GM12878 (cell line): ENCODE results near the gene COL4A2. TPM values are rescaled to one million over a fixed set of nuclear protein-coding genes. Genes with fewer than 3 reads are reported as not detected.

Experiments
- ATF7 ChIP-seq: fragments of 450-650 bp; IDR thresholded peaks from 2 replicates; pipeline ENCODE4 v1.6.1; 2016; ENCODE audit warnings: low read depth, mild to moderate bottlenecking
- BCL11A ChIP-seq: IDR thresholded peaks from 2 replicates; pipeline ENCODE4 v1.6.1; 2011; ENCODE audit warnings: low read depth, low read length
- BHLHE40 ChIP-seq, 2 experiments: fragments of 450-650 bp in 1 of 2; IDR thresholded peaks; 2 replicates each; pipeline ENCODE4 v1.6.1; 2011 to 2017; ENCODE audit warnings: low read depth in 2 of 2, borderline replicate concordance in 1 of 2, improper control_type of control experiment in 1 of 2, low read length in 1 of 2, mild to moderate bottlenecking in 1 of 2
- EED ChIP-seq: sonication (generic); IDR thresholded peaks from 2 replicates; pipeline ENCODE4 v1.6.1; 2016; ENCODE audit warnings: antibody characterized with exemption, low read depth
- EP300 ChIP-seq, 2 experiments: fragments of 150-350 bp in 1 of 2; IDR thresholded peaks; 2 replicates each; pipeline ENCODE4 v1.6.1; 2011 to 2012; ENCODE audit warnings: low read depth in 2 of 2, low read length in 2 of 2, borderline replicate concordance in 1 of 2, improper control_type of control experiment in 1 of 2, inconsistent platforms in 1 of 2; ENCODE audit not compliant: control insufficient read depth in 1 of 2
- FOXK2 ChIP-seq: fragments of 450-650 bp; IDR thresholded peaks from 2 replicates; pipeline ENCODE4 v1.6.1; 2017; ENCODE audit warnings: mild to moderate bottlenecking, moderate library complexity
- HDGF ChIP-seq: fragments of 450-650 bp; IDR thresholded peaks from 2 replicates; pipeline ENCODE4 v1.6.1; 2016; ENCODE audit warnings: antibody characterized with exemption
- IKZF2 ChIP-seq, 2 experiments: fragments of 450-650 bp; IDR thresholded peaks; 2 replicates each; pipeline ENCODE4 v1.6.1; 2017; ENCODE audit warnings: mild to moderate bottlenecking in 2 of 2, moderate library complexity in 2 of 2
- KAT2A ChIP-seq: conservative IDR thresholded peaks from 2 replicates; pipeline ENCODE4 v1.6.1; 2011; ENCODE audit warnings: low read depth, low read length; ENCODE audit not compliant: control insufficient read depth
- MXI1 ChIP-seq: fragments of 150-350 bp; IDR thresholded peaks from 2 replicates; pipeline ENCODE4 v1.6.1; 2011; ENCODE audit warnings: low read depth, mild to moderate bottlenecking, inconsistent platforms, low read length, improper control_type of control experiment
- RFX5 ChIP-seq: IDR thresholded peaks from 2 replicates; pipeline ENCODE4 v1.6.1; 2011; ENCODE audit warnings: low read depth, low read length, improper control_type of control experiment
- RUNX3 ChIP-seq: IDR thresholded peaks from 2 replicates; pipeline ENCODE4 v1.6.1; 2012; ENCODE audit warnings: low read length, inconsistent platforms
- SPI1 ChIP-seq: IDR thresholded peaks from 2 replicates; pipeline ENCODE4 v1.6.1; 2011; ENCODE audit warnings: low read depth, mild to moderate bottlenecking, low read length, moderate library complexity, borderline replicate concordance; ENCODE audit not compliant: insufficient read depth
- YBX1 ChIP-seq: fragments of 450-650 bp; IDR thresholded peaks from 2 replicates; pipeline ENCODE4 v1.6.1; 2016; ENCODE audit warnings: antibody characterized with exemption
- ZBTB11 ChIP-seq: fragments of 450-650 bp; formaldehyde crosslinking; IDR thresholded peaks from 2 replicates; pipeline ENCODE4 v1.5.0; 2022; ENCODE audit warnings: mild to moderate bottlenecking, missing genetic modification characterization
- polyA plus RNA-seq, 11 experiments: library from polyadenylated mRNA; depleted of rRNA in 4 of 11; unstranded in 6 of 11; stranded (reverse) in 5 of 11; fragments of >200 nt; fragmentation: Nextera tagmentation in 4 of 11; fragmentation: Illumina TruSeq in 1 of 11; extraction: Ambion mirVana in 4 of 11; extraction: Trizol in 1 of 11; gene quantifications; 1 replicate in 1 of 11; 2 replicates in 10 of 11; pipeline versions ENCODE4 v1.2.1 to v1.2.3, GENCODE V29; 2011 to 2016; ENCODE audit warnings: inconsistent platforms in 2 of 11, missing spikeins in 2 of 11, low read depth in 1 of 11
- total RNA-seq, 4 experiments: library from RNA; depleted of rRNA in 3 of 4; stranded (reverse); fragments of >200 nt in 3 of 4; fragmentation: Illumina TruSeq in 1 of 4; extraction: Trizol in 1 of 4; gene quantifications; 2 replicates each; pipeline versions ENCODE4 v1.2.1 to v1.2.3, GENCODE V29; 2013 to 2021
- TF ChIP-seq, protein P1 (sequence below): IDR thresholded peaks from 2 replicates; pipeline ENCODE4 v1.6.1; 2011; ENCODE audit warnings: low read depth, low read length, improper control_type of control experiment, borderline replicate concordance
- TF ChIP-seq, protein P2 (sequence below): IDR thresholded peaks from 2 replicates; pipeline ENCODE4 v1.6.1; 2012; ENCODE audit warnings: mild to moderate bottlenecking, low read depth, low read length
- TF ChIP-seq, protein P3 (sequence below): fragments of 450-650 bp; IDR thresholded peaks from 2 replicates; pipeline ENCODE4 v1.6.1; 2016; ENCODE audit warnings: mild to moderate bottlenecking

Gene COL4A2
- total and polyA plus RNA-seq, 10 of the 15 experiments (the other 5 are each of a cell fraction or from before 2014, with no cell fraction given), result 0.16 to 1.6 (median 0.62) TPM; not detected in 3

- TF ChIP-seq, protein P1, sequence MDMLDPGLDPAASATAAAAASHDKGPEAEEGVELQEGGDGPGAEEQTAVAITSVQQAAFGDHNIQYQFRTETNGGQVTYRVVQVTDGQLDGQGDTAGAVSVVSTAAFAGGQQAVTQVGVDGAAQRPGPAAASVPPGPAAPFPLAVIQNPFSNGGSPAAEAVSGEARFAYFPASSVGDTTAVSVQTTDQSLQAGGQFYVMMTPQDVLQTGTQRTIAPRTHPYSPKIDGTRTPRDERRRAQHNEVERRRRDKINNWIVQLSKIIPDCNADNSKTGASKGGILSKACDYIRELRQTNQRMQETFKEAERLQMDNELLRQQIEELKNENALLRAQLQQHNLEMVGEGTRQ, result peak; percentile 64; the same call in 1 of the 2 replicates
- TF ChIP-seq BCL11A (0 out of 2 replicates have a peak, but pooled peaks have one; percentile 24), EED (peak; percentile 72), FOXK2 (no peak), BHLHE40 (IDR thresholded peaks at IDR 0.05; ENCODE audit: borderline replicate concordance in 1 of 2, low read depth in 2 of 2, low read length in 1 of 2) (peak; percentile 54 to 56; a peak in 3 of 4 replicates), YBX1 (no peak), SPI1 (peak; percentile 63; the same call in 1 of the 2 replicates), MXI1 (no peak), RFX5 (no peak), RUNX3 (peak; percentile 28), ATF7 (no peak), IKZF2 (IDR thresholded peaks at IDR 0.05) (peak; percentile 75 to 78), EP300 (IDR thresholded peaks at IDR 0.05; ENCODE audit: borderline replicate concordance in 1 of 2, control insufficient read depth in 1 of 2, low read depth in 2 of 2, low read length in 2 of 2) (peak; percentile 10 to 54; a peak in 2 of 4 replicates), KAT2A (no peak), ZBTB11 (CRISPR knock-in tag) (no peak), HDGF (no peak)
- TF ChIP-seq, protein P2, sequence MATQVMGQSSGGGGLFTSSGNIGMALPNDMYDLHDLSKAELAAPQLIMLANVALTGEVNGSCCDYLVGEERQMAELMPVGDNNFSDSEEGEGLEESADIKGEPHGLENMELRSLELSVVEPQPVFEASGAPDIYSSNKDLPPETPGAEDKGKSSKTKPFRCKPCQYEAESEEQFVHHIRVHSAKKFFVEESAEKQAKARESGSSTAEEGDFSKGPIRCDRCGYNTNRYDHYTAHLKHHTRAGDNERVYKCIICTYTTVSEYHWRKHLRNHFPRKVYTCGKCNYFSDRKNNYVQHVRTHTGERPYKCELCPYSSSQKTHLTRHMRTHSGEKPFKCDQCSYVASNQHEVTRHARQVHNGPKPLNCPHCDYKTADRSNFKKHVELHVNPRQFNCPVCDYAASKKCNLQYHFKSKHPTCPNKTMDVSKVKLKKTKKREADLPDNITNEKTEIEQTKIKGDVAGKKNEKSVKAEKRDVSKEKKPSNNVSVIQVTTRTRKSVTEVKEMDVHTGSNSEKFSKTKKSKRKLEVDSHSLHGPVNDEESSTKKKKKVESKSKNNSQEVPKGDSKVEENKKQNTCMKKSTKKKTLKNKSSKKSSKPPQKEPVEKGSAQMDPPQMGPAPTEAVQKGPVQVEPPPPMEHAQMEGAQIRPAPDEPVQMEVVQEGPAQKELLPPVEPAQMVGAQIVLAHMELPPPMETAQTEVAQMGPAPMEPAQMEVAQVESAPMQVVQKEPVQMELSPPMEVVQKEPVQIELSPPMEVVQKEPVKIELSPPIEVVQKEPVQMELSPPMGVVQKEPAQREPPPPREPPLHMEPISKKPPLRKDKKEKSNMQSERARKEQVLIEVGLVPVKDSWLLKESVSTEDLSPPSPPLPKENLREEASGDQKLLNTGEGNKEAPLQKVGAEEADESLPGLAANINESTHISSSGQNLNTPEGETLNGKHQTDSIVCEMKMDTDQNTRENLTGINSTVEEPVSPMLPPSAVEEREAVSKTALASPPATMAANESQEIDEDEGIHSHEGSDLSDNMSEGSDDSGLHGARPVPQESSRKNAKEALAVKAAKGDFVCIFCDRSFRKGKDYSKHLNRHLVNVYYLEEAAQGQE, result no peak
- TF ChIP-seq, protein P3, sequence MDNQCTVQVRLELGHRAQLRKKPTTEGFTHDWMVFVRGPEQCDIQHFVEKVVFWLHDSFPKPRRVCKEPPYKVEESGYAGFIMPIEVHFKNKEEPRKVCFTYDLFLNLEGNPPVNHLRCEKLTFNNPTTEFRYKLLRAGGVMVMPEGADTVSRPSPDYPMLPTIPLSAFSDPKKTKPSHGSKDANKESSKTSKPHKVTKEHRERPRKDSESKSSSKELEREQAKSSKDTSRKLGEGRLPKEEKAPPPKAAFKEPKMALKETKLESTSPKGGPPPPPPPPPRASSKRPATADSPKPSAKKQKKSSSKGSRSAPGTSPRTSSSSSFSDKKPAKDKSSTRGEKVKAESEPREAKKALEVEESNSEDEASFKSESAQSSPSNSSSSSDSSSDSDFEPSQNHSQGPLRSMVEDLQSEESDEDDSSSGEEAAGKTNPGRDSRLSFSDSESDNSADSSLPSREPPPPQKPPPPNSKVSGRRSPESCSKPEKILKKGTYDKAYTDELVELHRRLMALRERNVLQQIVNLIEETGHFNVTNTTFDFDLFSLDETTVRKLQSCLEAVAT, result peak; percentile 50; the same call in 1 of the 2 replicates
These were observed 64.7 kb downstream of the COL4A2 start (continued) for GRCh38 chr13:110371550-110372465.
